ENCODE measurements around the gene NOLC1. TPM values are rescaled to one million over a fixed set of nuclear protein-coding genes. Genes with fewer than 3 reads are reported as not detected.

Gene NOLC1
- total and polyA plus RNA-seq, 10 of the 15 experiments (the other 5 are each of a cell fraction or from before 2014, with no cell fraction given): 91.7 to 244 (median 128) TPM

DNA sequence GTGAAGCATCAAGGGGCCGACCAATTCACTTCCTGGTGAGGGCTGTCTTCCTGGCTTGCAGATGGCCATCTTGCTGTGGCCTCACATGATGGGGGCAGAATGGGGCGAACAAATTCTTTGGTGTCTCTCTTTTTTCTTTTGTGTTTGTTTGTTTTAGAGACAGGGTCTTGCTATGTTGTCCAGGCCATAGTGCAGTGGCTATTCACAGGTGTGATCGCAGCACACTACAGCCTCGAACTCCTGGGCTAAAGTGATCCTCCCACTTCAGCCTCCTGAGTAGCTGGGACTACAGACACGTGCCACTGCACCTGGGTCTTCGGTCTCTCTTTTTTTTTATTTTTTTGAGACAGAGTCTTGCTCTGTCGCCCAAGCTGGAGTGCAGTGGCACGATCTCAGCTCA is 20.1 kb downstream of the NOLC1 start:
- H3K36me3 ChIP-seq (ENCODE audit: control insufficient read depth in 2 of 2, insufficient read depth in 2 of 2, low read length in 1 of 2): no peaks in the 10 kb centered on the region
- ATAC-seq (no peak), FAIRE-seq (no peak), DNase-seq (ENCODE audit: low read depth, low spot score) (no peak)
- ChIA-PET CTCF (interaction anchor here (4.6 to 9.9 kb wide), 3 partner anchors 13 to 180 kb away, joined by 38 to 150 read pairs (median 100); no protein-coding TSS in a partner anchor), SMC1A (ENCODE audit: uncharacterized antibody, unreplicated experiment) (interaction anchor here (0.7 to 4.8 kb wide), 5 partner anchors 15 to 221 kb away, joined by 3 to 43 read pairs (median 3); no protein-coding TSS in a partner anchor), POLR2A (interaction anchor here (0.6 to 1.6 kb wide), 2 partner anchors 16 to 507 kb away, joined by 3 to 11 read pairs; no protein-coding TSS in a partner anchor), RAD21 (ENCODE audit: unreplicated experiment) (interaction anchor here (1.0 to 4.8 kb wide), 2 partner anchors 51 to 58 kb away, joined by 3 to 75 read pairs; no protein-coding TSS in a partner anchor)
- H3K4me1 ChIP-seq (ENCODE audit: control insufficient read depth, insufficient read depth, low read length): peaks cover 4% of the 10 kb centered on the region
- intact Hi-C loops (cut with micrococcal nuclease; ENCODE audit: unreplicated experiment): no loop called here
- H3K9me3 ChIP-seq (replicated peaks; ENCODE audit: control insufficient read depth, insufficient read depth, low read length): no peaks in the 10 kb centered on the region
- no peak overlapping the region for H3K4me3 ChIP-seq
- no peak overlapping the region for H3K27ac ChIP-seq (ENCODE audit: control insufficient read depth, insufficient read depth)
- no peak overlapping the region for H3K4me2 ChIP-seq (ENCODE audit: control insufficient read depth, insufficient read depth)
- H4K20me1 ChIP-seq (ENCODE audit: control insufficient read depth, insufficient read depth): no peaks in the 10 kb centered on the region
- no peak overlapping the region for H2AFZ ChIP-seq (ENCODE audit: control insufficient read depth, low read depth, low read length)
- no peak overlapping the region for H3K9ac ChIP-seq (ENCODE audit: control insufficient read depth, insufficient read depth, low read length)
- 56% methylated on average over 8 of the region's 8 CpGs for WGBS (ENCODE audit: insufficient coverage, insufficient replicate concordance, low lambda C conversion rate, missing lambda C conversion rate)
- no peaks in the 10 kb centered on the region for H3K27me3 ChIP-seq (replicated peaks in 1 of 2; ENCODE audit: control insufficient read depth in 2 of 2, insufficient read depth in 2 of 2, low read length in 1 of 2)
- in situ Hi-C loops (cut with MboI): no loop called here
- no peaks in the 10 kb centered on the region for H3K79me2 ChIP-seq (ENCODE audit: control insufficient read depth, insufficient read depth, low read length)
- no TSS peak for BruUV-seq (replicated peaks)
- TF ChIP-seq, protein P1, sequence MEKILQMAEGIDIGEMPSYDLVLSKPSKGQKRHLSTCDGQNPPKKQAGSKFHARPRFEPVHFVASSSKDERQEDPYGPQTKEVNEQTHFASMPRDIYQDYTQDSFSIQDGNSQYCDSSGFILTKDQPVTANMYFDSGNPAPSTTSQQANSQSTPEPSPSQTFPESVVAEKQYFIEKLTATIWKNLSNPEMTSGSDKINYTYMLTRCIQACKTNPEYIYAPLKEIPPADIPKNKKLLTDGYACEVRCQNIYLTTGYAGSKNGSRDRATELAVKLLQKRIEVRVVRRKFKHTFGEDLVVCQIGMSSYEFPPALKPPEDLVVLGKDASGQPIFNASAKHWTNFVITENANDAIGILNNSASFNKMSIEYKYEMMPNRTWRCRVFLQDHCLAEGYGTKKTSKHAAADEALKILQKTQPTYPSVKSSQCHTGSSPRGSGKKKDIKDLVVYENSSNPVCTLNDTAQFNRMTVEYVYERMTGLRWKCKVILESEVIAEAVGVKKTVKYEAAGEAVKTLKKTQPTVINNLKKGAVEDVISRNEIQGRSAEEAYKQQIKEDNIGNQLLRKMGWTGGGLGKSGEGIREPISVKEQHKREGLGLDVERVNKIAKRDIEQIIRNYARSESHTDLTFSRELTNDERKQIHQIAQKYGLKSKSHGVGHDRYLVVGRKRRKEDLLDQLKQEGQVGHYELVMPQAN (conservative IDR thresholded peaks at IDR 0.05): no peak
- TF ChIP-seq CHD4 (IDR thresholded peaks at IDR 0.05) (no peak), ZNF592 (IDR thresholded peaks at IDR 0.05) (no peak), STAT1 (conservative IDR thresholded peaks at IDR 0.05) (no peak), PAX5 (IDR thresholded peaks at IDR 0.05; ENCODE audit: borderline replicate concordance, low read depth, low read length) (no peak), RBBP5 (conservative IDR thresholded peaks at IDR 0.05) (no peak), ZSCAN29 (IDR thresholded peaks at IDR 0.05) (no peak), FOXM1 (IDR thresholded peaks at IDR 0.05; ENCODE audit: low read depth, low read length) (no peak), NFIC (IDR thresholded peaks at IDR 0.05; ENCODE audit: low read depth, low read length) (no peak)
- TF ChIP-seq, protein P2, sequence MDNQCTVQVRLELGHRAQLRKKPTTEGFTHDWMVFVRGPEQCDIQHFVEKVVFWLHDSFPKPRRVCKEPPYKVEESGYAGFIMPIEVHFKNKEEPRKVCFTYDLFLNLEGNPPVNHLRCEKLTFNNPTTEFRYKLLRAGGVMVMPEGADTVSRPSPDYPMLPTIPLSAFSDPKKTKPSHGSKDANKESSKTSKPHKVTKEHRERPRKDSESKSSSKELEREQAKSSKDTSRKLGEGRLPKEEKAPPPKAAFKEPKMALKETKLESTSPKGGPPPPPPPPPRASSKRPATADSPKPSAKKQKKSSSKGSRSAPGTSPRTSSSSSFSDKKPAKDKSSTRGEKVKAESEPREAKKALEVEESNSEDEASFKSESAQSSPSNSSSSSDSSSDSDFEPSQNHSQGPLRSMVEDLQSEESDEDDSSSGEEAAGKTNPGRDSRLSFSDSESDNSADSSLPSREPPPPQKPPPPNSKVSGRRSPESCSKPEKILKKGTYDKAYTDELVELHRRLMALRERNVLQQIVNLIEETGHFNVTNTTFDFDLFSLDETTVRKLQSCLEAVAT (IDR thresholded peaks at IDR 0.05): no peak
- TF ChIP-seq, protein P3, sequence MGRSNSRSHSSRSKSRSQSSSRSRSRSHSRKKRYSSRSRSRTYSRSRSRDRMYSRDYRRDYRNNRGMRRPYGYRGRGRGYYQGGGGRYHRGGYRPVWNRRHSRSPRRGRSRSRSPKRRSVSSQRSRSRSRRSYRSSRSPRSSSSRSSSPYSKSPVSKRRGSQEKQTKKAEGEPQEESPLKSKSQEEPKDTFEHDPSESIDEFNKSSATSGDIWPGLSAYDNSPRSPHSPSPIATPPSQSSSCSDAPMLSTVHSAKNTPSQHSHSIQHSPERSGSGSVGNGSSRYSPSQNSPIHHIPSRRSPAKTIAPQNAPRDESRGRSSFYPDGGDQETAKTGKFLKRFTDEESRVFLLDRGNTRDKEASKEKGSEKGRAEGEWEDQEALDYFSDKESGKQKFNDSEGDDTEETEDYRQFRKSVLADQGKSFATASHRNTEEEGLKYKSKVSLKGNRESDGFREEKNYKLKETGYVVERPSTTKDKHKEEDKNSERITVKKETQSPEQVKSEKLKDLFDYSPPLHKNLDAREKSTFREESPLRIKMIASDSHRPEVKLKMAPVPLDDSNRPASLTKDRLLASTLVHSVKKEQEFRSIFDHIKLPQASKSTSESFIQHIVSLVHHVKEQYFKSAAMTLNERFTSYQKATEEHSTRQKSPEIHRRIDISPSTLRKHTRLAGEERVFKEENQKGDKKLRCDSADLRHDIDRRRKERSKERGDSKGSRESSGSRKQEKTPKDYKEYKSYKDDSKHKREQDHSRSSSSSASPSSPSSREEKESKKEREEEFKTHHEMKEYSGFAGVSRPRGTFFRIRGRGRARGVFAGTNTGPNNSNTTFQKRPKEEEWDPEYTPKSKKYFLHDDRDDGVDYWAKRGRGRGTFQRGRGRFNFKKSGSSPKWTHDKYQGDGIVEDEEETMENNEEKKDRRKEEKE (IDR thresholded peaks at IDR 0.05): no peak
- TF ChIP-seq, protein P4, sequence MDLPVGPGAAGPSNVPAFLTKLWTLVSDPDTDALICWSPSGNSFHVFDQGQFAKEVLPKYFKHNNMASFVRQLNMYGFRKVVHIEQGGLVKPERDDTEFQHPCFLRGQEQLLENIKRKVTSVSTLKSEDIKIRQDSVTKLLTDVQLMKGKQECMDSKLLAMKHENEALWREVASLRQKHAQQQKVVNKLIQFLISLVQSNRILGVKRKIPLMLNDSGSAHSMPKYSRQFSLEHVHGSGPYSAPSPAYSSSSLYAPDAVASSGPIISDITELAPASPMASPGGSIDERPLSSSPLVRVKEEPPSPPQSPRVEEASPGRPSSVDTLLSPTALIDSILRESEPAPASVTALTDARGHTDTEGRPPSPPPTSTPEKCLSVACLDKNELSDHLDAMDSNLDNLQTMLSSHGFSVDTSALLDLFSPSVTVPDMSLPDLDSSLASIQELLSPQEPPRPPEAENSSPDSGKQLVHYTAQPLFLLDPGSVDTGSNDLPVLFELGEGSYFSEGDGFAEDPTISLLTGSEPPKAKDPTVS (IDR thresholded peaks at IDR 0.05; ENCODE audit: low read depth, low read length): no peak
